ENCODE data around the gene RCBTB1. TPM values are rescaled to one million over a fixed set of nuclear protein-coding genes. Genes with fewer than 3 reads are reported as not detected.
A peak's percentile ranks its signal among the peaks of the same experiment; 100 is the strongest.

The RCBTB1 gene
- total and polyA plus RNA-seq, 2 experiments from 2014 or later: 15.2 to 17.2 TPM

- H3K4me1 ChIP-seq (ENCODE audit: low read depth): no peaks in the 10 kb centered on the region
Observed at GRCh38 chr13:49545661-49546060, 39.7 kb downstream of the RCBTB1 start.

GRCh38 chr13:49543656-49544055 is 41.7 kb downstream of the RCBTB1 start:
- Histone ChIP-seq H3K4me1 (ENCODE audit: low read depth) (no peaks in the 10 kb centered on the region), H3K36me3 (peaks cover 23% of the 10 kb centered on the region), H3K27ac (no peak overlapping the region), H3K9me3 (ENCODE audit: low read depth) (no peaks in the 10 kb centered on the region), H3K27me3 (no peaks in the 10 kb centered on the region), H3K4me3 (no peak overlapping the region)
- no peak for DNase-seq (ENCODE audit: low read depth in 1 of 2, low spot score in 1 of 2)
- no peak for TF ChIP-seq CTCF (IDR thresholded peaks at IDR 0.05; ENCODE audit: low read depth, low read length)

More at GRCh38 chr13:49545661-49546060, 39.7 kb downstream of the RCBTB1 start:
- Histone ChIP-seq H3K9me3 (ENCODE audit: low read depth) (no peaks in the 10 kb centered on the region), H3K27me3 (no peaks in the 10 kb centered on the region), H3K4me3 (no peak overlapping the region), H3K27ac (no peak overlapping the region), H3K36me3 (peaks cover 17% of the 10 kb centered on the region)
- TF ChIP-seq CTCF (IDR thresholded peaks at IDR 0.05; ENCODE audit: low read depth, low read length): no peak
- DNase-seq (ENCODE audit: low read depth in 1 of 2, low spot score in 1 of 2): no peak

- no peaks in the 10 kb centered on the region for H3K27me3 ChIP-seq
- H3K4me3 ChIP-seq: no peak overlapping the region
- H3K9me3 ChIP-seq (ENCODE audit: low read depth): no peaks in the 10 kb centered on the region
- no peaks in the 10 kb centered on the region for H3K4me1 ChIP-seq (ENCODE audit: low read depth)
- peaks cover 20% of the 10 kb centered on the region for H3K36me3 ChIP-seq
- no peak overlapping the region for H3K27ac ChIP-seq
- no peak for TF ChIP-seq CTCF (IDR thresholded peaks at IDR 0.05; ENCODE audit: low read depth, low read length)
- peak in 1 of 2 donors; percentile 60 for DNase-seq (ENCODE audit: low read depth in 1 of 2, low spot score in 1 of 2)
Observed at GRCh38 chr13:49540552-49540951, 44.8 kb downstream of the RCBTB1 start.

GRCh38 chr13:49539746-49540145 is 45.6 kb downstream of the RCBTB1 start:
- H3K27ac ChIP-seq: no peak overlapping the region
- no peak for DNase-seq (ENCODE audit: low read depth in 1 of 2, low spot score in 1 of 2)
- no peak overlapping the region for H3K4me3 ChIP-seq
- H3K9me3 ChIP-seq (ENCODE audit: low read depth): no peaks in the 10 kb centered on the region
- H3K27me3 ChIP-seq: no peaks in the 10 kb centered on the region
- TF ChIP-seq CTCF (IDR thresholded peaks at IDR 0.05; ENCODE audit: low read depth, low read length): no peak
- H3K36me3 ChIP-seq: peaks cover 20% of the 10 kb centered on the region
- H3K4me1 ChIP-seq (ENCODE audit: low read depth): no peaks in the 10 kb centered on the region

- H3K4me3 ChIP-seq: no peak overlapping the region
- no peaks in the 10 kb centered on the region for H3K4me1 ChIP-seq (ENCODE audit: low read depth)
- no peak overlapping the region for H3K27ac ChIP-seq
- H3K27me3 ChIP-seq: no peaks in the 10 kb centered on the region
- TF ChIP-seq CTCF (IDR thresholded peaks at IDR 0.05; ENCODE audit: low read depth, low read length): no peak
- H3K36me3 ChIP-seq: peaks cover 20% of the 10 kb centered on the region
- DNase-seq (ENCODE audit: low read depth in 1 of 2, low spot score in 1 of 2): no peak
- no peaks in the 10 kb centered on the region for H3K9me3 ChIP-seq (ENCODE audit: low read depth)
Observed at GRCh38 chr13:49539313-49539712, 46.0 kb downstream of the RCBTB1 start.

GRCh38 chr13:49538404-49538803 is 47.0 kb downstream of the RCBTB1 start:
- DNase-seq (ENCODE audit: low read depth in 1 of 2, low spot score in 1 of 2): no peak
- peaks cover under 1% of the 10 kb centered on the region for H3K4me1 ChIP-seq (ENCODE audit: low read depth)
- H3K36me3 ChIP-seq: peaks cover 15% of the 10 kb centered on the region
- no peaks in the 10 kb centered on the region for H3K27me3 ChIP-seq
- no peaks in the 10 kb centered on the region for H3K9me3 ChIP-seq (ENCODE audit: low read depth)
- no peak overlapping the region for H3K4me3 ChIP-seq
- no peak overlapping the region for H3K27ac ChIP-seq
- no peak for TF ChIP-seq CTCF (IDR thresholded peaks at IDR 0.05; ENCODE audit: low read depth, low read length)

All from cardiac muscle cell (in vitro differentiated cells and primary cell).